ENCODE measurements around the gene GH2. TPM values are rescaled to one million over a fixed set of nuclear protein-coding genes. Genes with fewer than 3 reads are reported as not detected.

The GH2 gene
- total RNA-seq, 4 donors from 2014 or later = not detected

- peaks cover 43 to 82% (median 55%) of the 10 kb centered on the region in 3 donors for H3K4me1 ChIP-seq
- TF ChIP-seq, protein P1, sequence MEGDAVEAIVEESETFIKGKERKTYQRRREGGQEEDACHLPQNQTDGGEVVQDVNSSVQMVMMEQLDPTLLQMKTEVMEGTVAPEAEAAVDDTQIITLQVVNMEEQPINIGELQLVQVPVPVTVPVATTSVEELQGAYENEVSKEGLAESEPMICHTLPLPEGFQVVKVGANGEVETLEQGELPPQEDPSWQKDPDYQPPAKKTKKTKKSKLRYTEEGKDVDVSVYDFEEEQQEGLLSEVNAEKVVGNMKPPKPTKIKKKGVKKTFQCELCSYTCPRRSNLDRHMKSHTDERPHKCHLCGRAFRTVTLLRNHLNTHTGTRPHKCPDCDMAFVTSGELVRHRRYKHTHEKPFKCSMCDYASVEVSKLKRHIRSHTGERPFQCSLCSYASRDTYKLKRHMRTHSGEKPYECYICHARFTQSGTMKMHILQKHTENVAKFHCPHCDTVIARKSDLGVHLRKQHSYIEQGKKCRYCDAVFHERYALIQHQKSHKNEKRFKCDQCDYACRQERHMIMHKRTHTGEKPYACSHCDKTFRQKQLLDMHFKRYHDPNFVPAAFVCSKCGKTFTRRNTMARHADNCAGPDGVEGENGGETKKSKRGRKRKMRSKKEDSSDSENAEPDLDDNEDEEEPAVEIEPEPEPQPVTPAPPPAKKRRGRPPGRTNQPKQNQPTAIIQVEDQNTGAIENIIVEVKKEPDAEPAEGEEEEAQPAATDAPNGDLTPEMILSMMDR (IDR thresholded peaks at IDR 0.05) = no peak
- TF ChIP-seq POLR2A (IDR thresholded peaks at IDR 0.05) = no peak
These were observed 44.9 kb downstream of the GH2 start for GRCh38 chr17:63836811-63837210.

DNA sequence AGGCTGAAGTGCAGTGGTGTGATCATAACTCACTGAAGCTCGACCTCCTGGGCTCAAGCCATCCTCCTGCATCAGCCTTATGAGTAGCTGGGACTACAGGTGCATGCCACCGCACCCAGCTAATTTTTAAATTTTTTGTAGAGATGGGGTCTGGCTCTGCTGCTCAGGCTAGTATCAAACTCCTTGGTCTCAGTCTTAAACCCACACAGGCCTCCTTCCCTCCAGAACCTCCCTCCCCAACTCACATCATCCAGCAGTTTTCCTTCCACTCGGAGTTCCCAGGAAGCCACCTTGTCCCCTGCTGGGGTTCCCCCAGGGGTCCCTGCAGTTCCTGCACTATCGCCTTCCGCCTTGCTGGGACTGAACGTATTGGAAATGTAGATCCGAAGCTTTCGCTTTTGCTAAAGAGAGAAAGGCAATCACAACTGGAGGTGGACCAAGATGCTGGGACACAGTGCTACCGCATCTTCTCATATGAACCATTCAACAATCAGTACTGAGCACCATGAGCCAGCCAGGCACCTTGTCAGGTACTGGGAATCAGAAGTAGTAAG is 46.5 kb downstream of the GH2 start:
- Histone ChIP-seq H3K27me3 (no peaks in the 10 kb centered on the region), H3K4me1 (peaks cover 35 to 81% (median 42%) of the 10 kb centered on the region in 3 donors), H3K27ac (peak overlapping the region in 3 of 4 donors; percentile 7 to 51 (median 36)), H3K9me3 (no peaks in the 10 kb centered on the region), H3K4me3 (no peak overlapping the region), H3K36me3 (peaks cover 38 to 74% (median 66%) of the 10 kb centered on the region in 3 donors)
- 73 to 87% methylated on average over 3 to 8 of the region's 9 CpGs for WGBS, 2 donors
- TF ChIP-seq, protein P1 (IDR thresholded peaks at IDR 0.05) = no peak
- no peak for TF ChIP-seq POLR2A (IDR thresholded peaks at IDR 0.05)
- intact Hi-C loops (cut with DNase I) = no loop called here
- no peak for DNase-seq

More at GRCh38 chr17:63836811-63837210, 44.9 kb downstream of the GH2 start:
- peak overlapping the region; percentile 92 to 97 (median 94) for H3K27ac ChIP-seq
- no peaks in the 10 kb centered on the region for H3K9me3 ChIP-seq
- intact Hi-C loops (cut with DNase I) = no loop called here
- no peak overlapping the region for H3K4me3 ChIP-seq
- WGBS, 2 donors = 86 to 96% methylated on average over 5 to 7 of the region's 7 CpGs
- no peaks in the 10 kb centered on the region for H3K27me3 ChIP-seq
- DNase-seq = no peak
- H3K36me3 ChIP-seq = peaks cover 27 to 58% (median 51%) of the 10 kb centered on the region in 3 donors

DNA sequence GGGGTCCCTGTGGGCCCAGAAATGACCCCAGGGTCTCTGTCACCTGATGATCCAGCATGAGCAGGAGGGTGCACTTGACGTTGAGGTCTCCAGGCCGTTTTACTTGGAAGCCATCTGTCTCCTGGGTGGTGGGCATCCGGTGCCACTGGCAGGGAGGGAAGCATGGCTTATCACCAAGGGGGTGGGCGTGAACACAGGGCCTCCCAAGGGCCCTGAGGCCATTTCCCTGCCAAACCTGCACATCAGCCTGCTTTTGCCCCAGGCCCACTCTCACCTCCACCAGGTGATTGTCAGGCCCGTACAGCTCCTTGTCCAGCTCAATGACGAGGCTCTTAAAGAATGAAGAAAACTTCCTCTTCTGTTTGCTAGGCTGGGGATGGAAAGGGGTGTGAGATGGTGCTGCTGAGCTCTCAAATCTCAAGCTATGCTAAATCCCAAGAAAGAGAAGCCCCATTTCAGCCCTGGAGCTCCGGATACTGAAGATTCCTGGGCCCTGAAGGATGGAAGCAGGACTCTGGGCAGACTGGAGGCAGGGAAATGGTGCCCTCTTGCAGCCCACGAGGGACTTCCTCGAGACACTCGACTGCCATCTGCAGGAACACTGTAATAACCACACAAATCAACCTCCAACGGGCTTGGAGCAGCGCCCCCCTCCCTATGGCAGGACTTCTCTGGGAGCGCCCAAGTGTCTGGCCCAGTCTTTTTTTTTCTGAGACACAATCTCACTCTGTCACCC is 47.1 kb downstream of the GH2 start:
- Histone ChIP-seq H3K9me3 (no peaks in the 10 kb centered on the region), H3K27me3 (no peaks in the 10 kb centered on the region), H3K27ac (peak overlapping the region; percentile 7 to 51 (median 30)), H3K4me3 (no peak overlapping the region), H3K4me1 (peaks cover 29 to 80% (median 35%) of the 10 kb centered on the region in 3 donors), H3K36me3 (peaks cover 41 to 80% (median 72%) of the 10 kb centered on the region in 3 donors)
- WGBS, 2 donors = 18 to 31% methylated on average over 11 of the region's 13 CpGs
- TF ChIP-seq POLR2A (IDR thresholded peaks at IDR 0.05) = no peak
- TF ChIP-seq, protein P1 (IDR thresholded peaks at IDR 0.05) = peak in 4 of 6 experiments; percentile 34 to 70 (median 46)
- DNase-seq = no peak
- intact Hi-C loops (cut with DNase I) = no loop called here

DNA sequence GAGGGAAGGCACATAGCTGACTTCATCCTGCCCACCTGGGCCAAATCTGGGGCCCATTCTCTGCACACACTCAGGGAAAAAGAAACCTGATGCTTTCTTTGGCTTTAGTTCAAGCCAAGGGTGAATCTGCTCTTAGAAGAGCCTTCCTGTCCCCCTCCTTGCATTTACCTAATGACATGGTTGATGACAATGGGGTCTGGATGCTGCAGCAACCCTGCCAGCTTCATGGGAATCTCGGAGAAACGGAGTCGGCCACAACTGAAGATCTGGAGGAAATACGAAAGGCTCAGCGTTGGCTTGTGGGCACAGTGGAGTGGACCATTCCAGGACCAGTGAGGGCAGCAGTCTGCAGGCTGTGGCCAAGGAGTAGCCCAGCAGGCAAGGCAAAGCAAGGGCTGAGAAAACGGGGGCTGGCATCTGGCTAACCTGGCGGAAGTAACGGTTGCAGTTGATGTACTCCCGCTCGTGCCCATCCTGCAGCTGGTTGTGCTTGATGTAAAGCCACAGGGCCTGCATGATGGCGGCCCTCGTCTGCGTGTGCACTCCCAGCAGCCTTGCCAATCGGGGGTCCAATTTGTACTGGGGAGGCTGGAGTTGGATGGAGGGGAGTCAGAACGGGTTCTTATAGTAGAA is 47.9 kb downstream of the GH2 start:
- TF ChIP-seq POLR2A (IDR thresholded peaks at IDR 0.05) = no peak
- TF ChIP-seq, protein P1 (IDR thresholded peaks at IDR 0.05) = no peak
- Histone ChIP-seq H3K4me3 (no peak overlapping the region), H3K4me1 (peaks cover 27 to 80% (median 34%) of the 10 kb centered on the region in 3 donors), H3K27ac (peak overlapping the region in 3 of 4 donors; percentile 7 to 51 (median 36)), H3K9me3 (no peaks in the 10 kb centered on the region), H3K36me3 (peaks cover 41 to 88% (median 76%) of the 10 kb centered on the region in 3 donors), H3K27me3 (no peaks in the 10 kb centered on the region)
- intact Hi-C loops (cut with DNase I) = no loop called here
- WGBS, 2 donors = 87 to 90% methylated on average over 11 of the region's 15 CpGs
- DNase-seq = no peak

All from esophagus squamous epithelium (tissue), 5 donors.